Panc1 (cell line): ENCODE results near the gene OPTC. TPM values are rescaled to one million over a fixed set of nuclear protein-coding genes. Genes with fewer than 3 reads are reported as not detected.

ENCODE experiments used
- ATAC-seq: fragments of 200-7000 bp; cut with Tn5 transposase; 2 replicates; pipeline ENCODE4 v1.9.1; 2020; ENCODE audit warnings: mild to moderate bottlenecking, moderate library complexity
- BruUV-seq: library from RNA; stranded (reverse); fragments of 400-500 nt; replicated peaks from 2 replicates; lab custom pipeline; 2021; lab: Mats Ljungman, UMichigan
- CTCF ChIA-PET: fragments of 300-600 bp; sonication (Branson Sonifier 250); formaldehyde crosslinking; loops from one replicate; lab custom pipeline; 2022; ENCODE audit warnings: antibody characterized with exemption; lab: Charles Lee
- POLR2A ChIA-PET: fragments of 300-600 bp; sonication (Branson Sonifier 250); formaldehyde crosslinking; loops from one replicate; lab custom pipeline; 2022; ENCODE audit warnings: antibody characterized with exemption; lab: Charles Lee
- DNase-seq: peaks from one replicate; pipeline ENCODE4 v3.0.0-alpha.2; 2010; ENCODE audit warnings: low read depth, low spot score
- H3K27ac ChIP-seq: 2 replicates; pipeline ENCODE4 v1.5.1; 2011; ENCODE audit warnings: mild to moderate bottlenecking, low read length, inconsistent platforms
- H3K27me3 ChIP-seq: fragments of 200-500 bp; sonication (Bioruptor generic); 2 replicates; pipeline ENCODE4 v1.6.0; 2014; ENCODE audit warnings: low read length, inconsistent platforms; ENCODE audit not compliant: control insufficient read depth, insufficient read depth
- H3K36me3 ChIP-seq: fragments of 200-500 bp; sonication (Bioruptor generic); 2 replicates; pipeline ENCODE4 v1.5.1; 2014; ENCODE audit warnings: inconsistent platforms, mild to moderate bottlenecking, low read length, moderate library complexity; ENCODE audit not compliant: control insufficient read depth, insufficient read depth
- H3K4me1 ChIP-seq: 2 replicates; pipeline ENCODE4 v1.5.1; 2011; ENCODE audit warnings: inconsistent platforms, mild to moderate bottlenecking, low read length, moderate library complexity; ENCODE audit not compliant: control insufficient read depth, insufficient read depth
- H3K4me3 ChIP-seq, 2 experiments: 2 replicates each; pipeline ENCODE4 v1.5.1; 2011 to 2012; ENCODE audit warnings: low read depth in 2 of 2, low read length in 2 of 2, mild to moderate bottlenecking in 2 of 2, inconsistent platforms in 1 of 2, moderate library complexity in 1 of 2
- H3K9me3 ChIP-seq: fragments of 200-500 bp; sonication (Bioruptor generic); 2 replicates; pipeline ENCODE4 v1.5.1; 2014; ENCODE audit warnings: low read depth, mild to moderate bottlenecking, inconsistent platforms, low read length, moderate library complexity; ENCODE audit not compliant: control insufficient read depth, insufficient read depth
- POLR2AphosphoS5 ChIP-seq: IDR thresholded peaks from 2 replicates; pipeline ENCODE4 v1.6.1; 2012; ENCODE audit warnings: mild to moderate bottlenecking, low read depth, low read length, moderate library complexity
- SIN3A ChIP-seq: IDR thresholded peaks from 2 replicates; pipeline ENCODE4 v1.6.1; 2012; ENCODE audit warnings: low read depth, mild to moderate bottlenecking, low read length, moderate library complexity, borderline replicate concordance; ENCODE audit not compliant: insufficient read depth
- TCF7L2 ChIP-seq: IDR thresholded peaks from 2 replicates; pipeline ENCODE4 v1.6.1; 2011; ENCODE audit warnings: mild to moderate bottlenecking, low read depth, low read length, inconsistent platforms
- in situ Hi-C: cut with HindIII; loops from 2 replicates; pipeline ENCODE4 v1.10.0; 2016; ENCODE audit warnings: low sequenced_read_pairs, low pct_unique_long_range_greater_than_20kb
- intact Hi-C: fragments of 100-400 bp; cut with micrococcal nuclease; formaldehyde crosslinking; loops from one replicate; pipeline ENCODE4 v1.10.0; 2022; ENCODE audit not compliant: unreplicated experiment
- total RNA-seq: library from RNA; stranded (reverse); gene quantifications from one replicate; pipeline ENCODE4 v1.2.1, GENCODE V29; 2021; ENCODE audit not compliant: unreplicated experiment
- TF ChIP-seq, protein P1 (sequence below), 2 experiments: IDR thresholded peaks; 2 replicates each; pipeline ENCODE4 v1.6.1; 2011 to 2012; ENCODE audit warnings: low read depth in 2 of 2, control low read depth in 1 of 2, low read length in 1 of 2, mild to moderate bottlenecking in 1 of 2, moderate library complexity in 1 of 2; ENCODE audit not compliant: insufficient read depth in 1 of 2
- TF ChIP-seq, protein P2 (sequence below): fragments of 450-650 bp; IDR thresholded peaks from 2 replicates; pipeline ENCODE4 v1.5.1; 2017; ENCODE audit warnings: mild to moderate bottlenecking

Gene OPTC
- total RNA-seq, 1 experiment from 2014 or later = not detected

- DNase-seq (no peak), ATAC-seq (no peak)
- BruUV-seq = no TSS peak
- Histone ChIP-seq H3K4me1 (no peaks in the 10 kb centered on the region), H3K36me3 (no peaks in the 10 kb centered on the region), H3K9me3 (no peaks in the 10 kb centered on the region), H3K27ac (no peak overlapping the region), H3K4me3 (no peak overlapping the region), H3K27me3 (peaks cover 7% of the 10 kb centered on the region)
- TF ChIP-seq POLR2AphosphoS5 = no peak
- CTCF ChIA-PET = no interaction called here
- in situ Hi-C loops (no loop called here), intact Hi-C loops (no loop called here)
- POLR2A ChIA-PET = no interaction called here
These were observed 26.4 kb upstream of the OPTC start for GRCh38 chr1:203467550-203467921.

DNA sequence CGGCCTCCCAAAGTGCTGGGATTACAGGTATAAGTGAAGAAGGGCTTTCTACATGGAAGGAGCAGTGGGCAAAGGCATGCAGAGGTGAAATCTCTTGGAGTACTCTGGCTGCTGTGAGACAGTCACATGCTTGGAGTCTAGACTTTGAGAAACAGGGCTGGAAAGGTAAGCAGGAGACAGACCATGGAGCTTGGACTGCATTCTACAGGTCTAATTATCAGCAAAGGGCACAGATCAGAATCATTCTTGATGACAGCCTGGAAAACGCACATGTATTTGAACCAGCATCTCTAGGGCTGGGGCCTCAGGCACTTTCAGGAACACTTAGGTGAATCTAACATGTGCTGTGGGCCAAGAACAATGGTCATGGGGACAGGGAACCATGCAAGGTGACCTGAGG is 25.6 kb upstream of the OPTC start:
- DNase-seq = no peak
- intact Hi-C loops (no loop called here), in situ Hi-C loops (no loop called here)
- ATAC-seq = no peak
- Histone ChIP-seq H3K4me3 (no peak overlapping the region), H3K27me3 (peaks cover 7% of the 10 kb centered on the region), H3K9me3 (no peaks in the 10 kb centered on the region), H3K4me1 (no peaks in the 10 kb centered on the region), H3K36me3 (no peaks in the 10 kb centered on the region), H3K27ac (no peak overlapping the region)
- ChIA-PET POLR2A (no interaction called here), CTCF (no interaction called here)
- no TSS peak for BruUV-seq
- TF ChIP-seq SIN3A (no peak), TCF7L2 (no peak), POLR2AphosphoS5 (no peak)
- TF ChIP-seq, protein P1, sequence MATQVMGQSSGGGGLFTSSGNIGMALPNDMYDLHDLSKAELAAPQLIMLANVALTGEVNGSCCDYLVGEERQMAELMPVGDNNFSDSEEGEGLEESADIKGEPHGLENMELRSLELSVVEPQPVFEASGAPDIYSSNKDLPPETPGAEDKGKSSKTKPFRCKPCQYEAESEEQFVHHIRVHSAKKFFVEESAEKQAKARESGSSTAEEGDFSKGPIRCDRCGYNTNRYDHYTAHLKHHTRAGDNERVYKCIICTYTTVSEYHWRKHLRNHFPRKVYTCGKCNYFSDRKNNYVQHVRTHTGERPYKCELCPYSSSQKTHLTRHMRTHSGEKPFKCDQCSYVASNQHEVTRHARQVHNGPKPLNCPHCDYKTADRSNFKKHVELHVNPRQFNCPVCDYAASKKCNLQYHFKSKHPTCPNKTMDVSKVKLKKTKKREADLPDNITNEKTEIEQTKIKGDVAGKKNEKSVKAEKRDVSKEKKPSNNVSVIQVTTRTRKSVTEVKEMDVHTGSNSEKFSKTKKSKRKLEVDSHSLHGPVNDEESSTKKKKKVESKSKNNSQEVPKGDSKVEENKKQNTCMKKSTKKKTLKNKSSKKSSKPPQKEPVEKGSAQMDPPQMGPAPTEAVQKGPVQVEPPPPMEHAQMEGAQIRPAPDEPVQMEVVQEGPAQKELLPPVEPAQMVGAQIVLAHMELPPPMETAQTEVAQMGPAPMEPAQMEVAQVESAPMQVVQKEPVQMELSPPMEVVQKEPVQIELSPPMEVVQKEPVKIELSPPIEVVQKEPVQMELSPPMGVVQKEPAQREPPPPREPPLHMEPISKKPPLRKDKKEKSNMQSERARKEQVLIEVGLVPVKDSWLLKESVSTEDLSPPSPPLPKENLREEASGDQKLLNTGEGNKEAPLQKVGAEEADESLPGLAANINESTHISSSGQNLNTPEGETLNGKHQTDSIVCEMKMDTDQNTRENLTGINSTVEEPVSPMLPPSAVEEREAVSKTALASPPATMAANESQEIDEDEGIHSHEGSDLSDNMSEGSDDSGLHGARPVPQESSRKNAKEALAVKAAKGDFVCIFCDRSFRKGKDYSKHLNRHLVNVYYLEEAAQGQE (IDR thresholded peaks at IDR 0.05; ENCODE audit: insufficient read depth in 1 of 2, low read depth in 2 of 2, low read length in 1 of 2) = no peak
- TF ChIP-seq, protein P2, sequence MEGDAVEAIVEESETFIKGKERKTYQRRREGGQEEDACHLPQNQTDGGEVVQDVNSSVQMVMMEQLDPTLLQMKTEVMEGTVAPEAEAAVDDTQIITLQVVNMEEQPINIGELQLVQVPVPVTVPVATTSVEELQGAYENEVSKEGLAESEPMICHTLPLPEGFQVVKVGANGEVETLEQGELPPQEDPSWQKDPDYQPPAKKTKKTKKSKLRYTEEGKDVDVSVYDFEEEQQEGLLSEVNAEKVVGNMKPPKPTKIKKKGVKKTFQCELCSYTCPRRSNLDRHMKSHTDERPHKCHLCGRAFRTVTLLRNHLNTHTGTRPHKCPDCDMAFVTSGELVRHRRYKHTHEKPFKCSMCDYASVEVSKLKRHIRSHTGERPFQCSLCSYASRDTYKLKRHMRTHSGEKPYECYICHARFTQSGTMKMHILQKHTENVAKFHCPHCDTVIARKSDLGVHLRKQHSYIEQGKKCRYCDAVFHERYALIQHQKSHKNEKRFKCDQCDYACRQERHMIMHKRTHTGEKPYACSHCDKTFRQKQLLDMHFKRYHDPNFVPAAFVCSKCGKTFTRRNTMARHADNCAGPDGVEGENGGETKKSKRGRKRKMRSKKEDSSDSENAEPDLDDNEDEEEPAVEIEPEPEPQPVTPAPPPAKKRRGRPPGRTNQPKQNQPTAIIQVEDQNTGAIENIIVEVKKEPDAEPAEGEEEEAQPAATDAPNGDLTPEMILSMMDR = no peak

DNA sequence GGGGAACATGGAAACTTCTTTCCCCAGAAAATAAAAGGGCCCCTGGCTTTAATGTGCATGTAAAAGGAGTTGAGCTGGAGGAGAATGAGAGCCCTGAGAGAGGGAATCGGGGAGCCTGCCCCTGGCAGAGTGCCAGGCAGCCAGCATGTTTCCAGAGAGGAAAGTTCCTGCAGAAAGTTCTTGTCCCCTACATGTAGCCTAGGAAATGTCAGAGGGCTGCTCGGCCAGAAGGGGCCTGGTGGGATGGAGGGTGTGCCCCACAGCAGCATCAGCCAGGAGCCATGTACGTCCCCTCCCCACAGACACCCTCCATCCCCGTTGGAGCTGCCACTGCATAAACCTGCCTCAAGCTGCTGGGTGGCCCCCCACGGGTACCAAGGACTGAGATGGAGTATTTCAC is 23.7 kb upstream of the OPTC start:
- Histone ChIP-seq H3K9me3 (no peaks in the 10 kb centered on the region), H3K36me3 (no peaks in the 10 kb centered on the region), H3K27me3 (peaks cover 12% of the 10 kb centered on the region), H3K4me3 (no peak overlapping the region), H3K27ac (no peak overlapping the region), H3K4me1 (no peaks in the 10 kb centered on the region)
- intact Hi-C loops (no loop called here), in situ Hi-C loops (no loop called here)
- no peak for ATAC-seq
- TF ChIP-seq, protein P1 (IDR thresholded peaks at IDR 0.05; ENCODE audit: insufficient read depth in 1 of 2, low read depth in 2 of 2, low read length in 1 of 2) = no peak
- no peak for TF ChIP-seq TCF7L2
- TF ChIP-seq POLR2AphosphoS5 = no peak
- TF ChIP-seq SIN3A = no peak
- TF ChIP-seq, protein P2 = no peak
- POLR2A ChIA-PET = no interaction called here
- DNase-seq = no peak
- CTCF ChIA-PET = no interaction called here
- BruUV-seq = no TSS peak
